ENCODE measurements around the gene CASP3. TPM values are rescaled to one million over a fixed set of nuclear protein-coding genes. Genes with fewer than 3 reads are reported as not detected.

The CASP3 gene
- total RNA-seq, 1 experiment from 2014 or later, result 13.2 TPM

- ChIA-PET CTCF (no interaction called here), POLR2A (ENCODE audit: unreplicated experiment) (no interaction called here)
- Histone ChIP-seq H3K27ac (ENCODE audit: low read length) (no peak overlapping the region), H3K9ac (ENCODE audit: low read length) (no peak overlapping the region), H3K27me3 (ENCODE audit: low read length) (no peaks in the 10 kb centered on the region), H3F3A (ENCODE audit: low read length, unreplicated experiment) (no peaks in the 10 kb centered on the region), H3K9me3 (ENCODE audit: low read length) (no peaks in the 10 kb centered on the region), H3K4me3 (ENCODE audit: low read length) (no peak overlapping the region), H3K36me3 (ENCODE audit: low read depth, low read length) (no peaks in the 10 kb centered on the region), H3K9me2 (replicated peaks; ENCODE audit: low read length) (no peaks in the 10 kb centered on the region), H4K20me1 (ENCODE audit: low read length) (no peaks in the 10 kb centered on the region), H3K4me2 (ENCODE audit: low read length) (no peak overlapping the region), H2AFZ (ENCODE audit: low read length) (no peak overlapping the region), H3K79me2 (ENCODE audit: low read length) (no peaks in the 10 kb centered on the region), H3K4me1 (ENCODE audit: insufficient read depth, low read length) (no peaks in the 10 kb centered on the region)
- intact Hi-C loops (cut with micrococcal nuclease), result no loop called here
- ATAC-seq (no peak), DNase-seq (no peak)
- no TSS peak for BruUV-seq (replicated peaks)
- TF ChIP-seq EZH2phosphoT487 (IDR thresholded peaks at IDR 0.05; ENCODE audit: borderline replicate concordance, low read length) (no peak), EZH2 (IDR thresholded peaks at IDR 0.05; ENCODE audit: low read length, unreplicated experiment) (no peak), CTCF (conservative IDR thresholded peaks at IDR 0.05; ENCODE audit: low read depth, low read length) (no peak)
These were observed 28.9 kb downstream of the CASP3 start for GRCh38 chr4:184620212-184620867.

DNA sequence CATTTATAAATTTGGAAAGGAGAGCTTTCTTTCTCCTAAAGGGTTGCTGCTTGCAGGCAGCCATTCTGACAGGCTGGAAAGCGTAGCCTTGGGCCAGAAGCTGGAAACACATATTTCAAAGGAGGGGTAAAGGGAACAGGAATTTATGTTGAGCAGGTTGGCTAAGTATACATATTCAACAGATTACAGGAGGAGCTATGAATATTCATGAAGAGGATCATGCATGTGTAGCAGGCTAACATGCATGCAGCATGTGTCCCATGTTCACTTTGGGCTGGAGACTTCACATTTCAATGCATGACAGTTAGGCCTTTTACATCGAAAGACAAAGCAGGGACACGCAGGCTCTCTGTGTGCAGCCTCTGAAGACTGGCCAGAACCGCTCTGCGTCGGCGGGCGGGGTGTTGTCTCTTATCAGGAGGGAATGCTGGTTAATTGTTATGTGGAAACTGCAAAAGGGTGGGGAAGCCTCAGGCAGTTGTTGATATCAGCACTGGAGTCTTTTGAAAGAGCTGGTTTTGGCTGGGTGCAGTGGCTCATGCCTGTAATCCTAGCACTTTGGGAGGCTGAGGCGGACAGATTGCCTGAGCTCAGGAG lies 31.5 kb downstream of the CASP3 start:
- Histone ChIP-seq H3K9me3 (ENCODE audit: low read length) (no peaks in the 10 kb centered on the region), H4K20me1 (ENCODE audit: low read length) (no peaks in the 10 kb centered on the region), H3K27me3 (ENCODE audit: low read length) (no peaks in the 10 kb centered on the region), H3K4me3 (ENCODE audit: low read length) (no peak overlapping the region), H3K4me1 (ENCODE audit: insufficient read depth, low read length) (no peaks in the 10 kb centered on the region), H3F3A (ENCODE audit: low read length, unreplicated experiment) (no peaks in the 10 kb centered on the region), H3K9ac (ENCODE audit: low read length) (no peak overlapping the region), H3K79me2 (ENCODE audit: low read length) (no peaks in the 10 kb centered on the region), H3K36me3 (ENCODE audit: low read depth, low read length) (no peaks in the 10 kb centered on the region), H2AFZ (ENCODE audit: low read length) (no peak overlapping the region), H3K27ac (ENCODE audit: low read length) (no peak overlapping the region), H3K9me2 (replicated peaks; ENCODE audit: low read length) (no peaks in the 10 kb centered on the region), H3K4me2 (ENCODE audit: low read length) (no peak overlapping the region)
- DNase-seq, result no peak
- intact Hi-C loops (cut with micrococcal nuclease), result no loop called here
- TF ChIP-seq EZH2phosphoT487 (IDR thresholded peaks at IDR 0.05; ENCODE audit: borderline replicate concordance, low read length) (no peak), CTCF (conservative IDR thresholded peaks at IDR 0.05; ENCODE audit: low read depth, low read length) (no peak), EZH2 (IDR thresholded peaks at IDR 0.05; ENCODE audit: low read length, unreplicated experiment) (no peak)
- ChIA-PET POLR2A (ENCODE audit: unreplicated experiment) (no interaction called here), CTCF (no interaction called here)
- ATAC-seq, result no peak
- BruUV-seq (replicated peaks), result no TSS peak
